Stimulated activated CD8-positive, alpha-beta memory T cell treated with anti-CD3 and anti-CD28 coated beads, Interleukin-4, amount 100 ng/mL, for 4 hours (primary cell): ENCODE results near the gene MED26.

ENCODE experiments used
- DNase-seq, 2 donors: peaks; one replicate each; pipeline ENCODE4 v3.0.0-alpha.2; 2020; ENCODE audit warnings: low read depth in 2 of 2, low spot score in 1 of 2

The MED26 gene

GRCh38 chr19:16614941-16615340 lies 13.1 kb downstream of the MED26 start:
- DNase-seq: no peak

GRCh38 chr19:16613841-16614240 lies 14.2 kb downstream of the MED26 start:
- DNase-seq: no peak

- no peak for DNase-seq
These were observed 15.4 kb downstream of the MED26 start for GRCh38 chr19:16612636-16613035.

GRCh38 chr19:16611121-16611520 lies 16.9 kb downstream of the MED26 start:
- DNase-seq: no peak

GRCh38 chr19:16609511-16610200 lies 18.3 kb downstream of the MED26 start:
- DNase-seq: no peak

GRCh38 chr19:16608290-16608739 lies 19.7 kb downstream of the MED26 start:
- DNase-seq: no peak

GRCh38 chr19:16607819-16608218 lies 20.2 kb downstream of the MED26 start:
- no peak for DNase-seq

GRCh38 chr19:16605553-16605994 lies 22.4 kb downstream of the MED26 start:
- DNase-seq: no peak

GRCh38 chr19:16605115-16605514 lies 22.9 kb downstream of the MED26 start:
- DNase-seq: no peak

GRCh38 chr19:16604615-16605014 lies 23.4 kb downstream of the MED26 start:
- DNase-seq: no peak

GRCh38 chr19:16603090-16603489 lies 24.9 kb downstream of the MED26 start:
- DNase-seq: no peak

GRCh38 chr19:16601378-16602052 lies 26.5 kb downstream of the MED26 start:
- no peak for DNase-seq

- DNase-seq: no peak
These were observed 27.2 kb downstream of the MED26 start for GRCh38 chr19:16600824-16601223.

- no peak for DNase-seq
These were observed 28.2 kb downstream of the MED26 start for GRCh38 chr19:16599655-16600346.

GRCh38 chr19:16598848-16599247 lies 29.2 kb downstream of the MED26 start:
- DNase-seq: no peak

GRCh38 chr19:16596399-16596798 lies 31.6 kb downstream of the MED26 start:
- no peak for DNase-seq

GRCh38 chr19:16595097-16595496 lies 32.9 kb downstream of the MED26 start:
- no peak for DNase-seq

- no peak for DNase-seq
These were observed 33.3 kb downstream of the MED26 start for GRCh38 chr19:16594681-16595091.

- DNase-seq: peak in 1 of 2 donors; percentile 35
These were observed 33.8 kb downstream of the MED26 start for GRCh38 chr19:16594131-16594586.

- DNase-seq: no peak
These were observed 34.8 kb downstream of the MED26 start for GRCh38 chr19:16593181-16593580.

GRCh38 chr19:16591803-16592556 lies 36.0 kb downstream of the MED26 start:
- DNase-seq: no peak
